Omental fat pad (tissue), 4 donors: ENCODE data around the gene CMKLR1. TPM values are rescaled to one million over a fixed set of nuclear protein-coding genes. Genes with fewer than 3 reads are reported as not detected.

ENCODE experiments used
- ATAC-seq: fragments of 150-250 bp; one replicate; pipeline ENCODE4 v1.9.1; 2016; ENCODE audit warnings: mild to moderate bottlenecking, moderate library complexity; ENCODE audit not compliant: low FRiP score
- DNase-seq: peaks from one replicate; pipeline ENCODE4 v3.0.0-alpha.2; 2019; ENCODE audit warnings: low spot score
- total RNA-seq, 4 donors: library from RNA; depleted of rRNA; stranded (reverse); fragments of >200 nt; gene quantifications; one replicate each; pipeline ENCODE4 v1.1.0, GENCODE V29; 2016
- TF ChIP-seq, protein P1 (sequence below), 3 donors: fragments of 450-650 bp; IDR thresholded peaks; one replicate each; pipeline ENCODE4 v1.5.1; 2016 to 2017; ENCODE audit warnings: antibody characterized with exemption in 3 of 3, mild to moderate bottlenecking in 3 of 3, moderate library complexity in 2 of 3

The CMKLR1 gene
- total RNA-seq, 4 donors from 2014 or later: 20.7 to 28.1 (median 23.1) TPM

DNA sequence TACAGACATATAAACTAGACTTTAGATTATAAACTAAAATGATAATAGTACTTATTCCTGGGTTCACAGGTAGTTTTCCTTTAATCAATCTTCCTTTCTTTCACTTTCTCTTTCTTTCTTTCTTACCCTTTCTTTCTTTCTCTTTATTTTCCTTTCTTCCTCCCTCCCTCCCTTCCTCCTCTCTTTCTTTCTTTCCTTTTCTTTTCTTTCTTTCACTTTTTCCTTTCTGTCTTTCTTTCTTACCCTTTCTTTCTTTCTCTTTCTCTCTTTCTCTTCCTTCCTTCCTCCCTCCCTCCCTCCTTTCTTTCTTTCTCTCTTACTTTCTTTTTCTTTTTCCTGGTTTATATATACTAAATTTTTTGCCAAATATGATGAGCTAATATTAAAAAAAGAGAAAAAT, 61.5 kb downstream of the CMKLR1 start:
- TF ChIP-seq, protein P1, sequence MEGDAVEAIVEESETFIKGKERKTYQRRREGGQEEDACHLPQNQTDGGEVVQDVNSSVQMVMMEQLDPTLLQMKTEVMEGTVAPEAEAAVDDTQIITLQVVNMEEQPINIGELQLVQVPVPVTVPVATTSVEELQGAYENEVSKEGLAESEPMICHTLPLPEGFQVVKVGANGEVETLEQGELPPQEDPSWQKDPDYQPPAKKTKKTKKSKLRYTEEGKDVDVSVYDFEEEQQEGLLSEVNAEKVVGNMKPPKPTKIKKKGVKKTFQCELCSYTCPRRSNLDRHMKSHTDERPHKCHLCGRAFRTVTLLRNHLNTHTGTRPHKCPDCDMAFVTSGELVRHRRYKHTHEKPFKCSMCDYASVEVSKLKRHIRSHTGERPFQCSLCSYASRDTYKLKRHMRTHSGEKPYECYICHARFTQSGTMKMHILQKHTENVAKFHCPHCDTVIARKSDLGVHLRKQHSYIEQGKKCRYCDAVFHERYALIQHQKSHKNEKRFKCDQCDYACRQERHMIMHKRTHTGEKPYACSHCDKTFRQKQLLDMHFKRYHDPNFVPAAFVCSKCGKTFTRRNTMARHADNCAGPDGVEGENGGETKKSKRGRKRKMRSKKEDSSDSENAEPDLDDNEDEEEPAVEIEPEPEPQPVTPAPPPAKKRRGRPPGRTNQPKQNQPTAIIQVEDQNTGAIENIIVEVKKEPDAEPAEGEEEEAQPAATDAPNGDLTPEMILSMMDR (IDR thresholded peaks at IDR 0.05): no peak
- ATAC-seq (no peak), DNase-seq (no peak)

GRCh38 chr12:108273217-108273616, 65.9 kb downstream of the CMKLR1 start:
- TF ChIP-seq, protein P1 (IDR thresholded peaks at IDR 0.05): no peak
- DNase-seq (no peak), ATAC-seq (no peak)

- ATAC-seq (no peak), DNase-seq (no peak)
- TF ChIP-seq, protein P1 (IDR thresholded peaks at IDR 0.05): no peak
These were observed 66.9 kb downstream of the CMKLR1 start for GRCh38 chr12:108271951-108272872.

DNA sequence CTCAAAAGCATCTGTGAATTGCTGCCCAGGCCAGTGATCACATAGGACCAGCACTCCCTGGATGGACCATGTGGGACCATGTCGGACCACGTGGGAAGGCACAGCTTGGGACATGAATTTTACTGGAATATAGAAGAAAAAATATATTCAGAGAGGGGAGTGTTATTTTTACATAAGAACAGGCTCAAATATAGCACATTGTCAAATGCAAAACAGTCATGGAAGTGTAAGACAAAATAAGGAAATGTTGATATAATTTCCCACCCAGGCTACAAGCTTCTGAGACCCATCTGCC, 68.3 kb downstream of the CMKLR1 start:
- ATAC-seq (no peak), DNase-seq (no peak)
- TF ChIP-seq, protein P1 (IDR thresholded peaks at IDR 0.05): no peak

DNA sequence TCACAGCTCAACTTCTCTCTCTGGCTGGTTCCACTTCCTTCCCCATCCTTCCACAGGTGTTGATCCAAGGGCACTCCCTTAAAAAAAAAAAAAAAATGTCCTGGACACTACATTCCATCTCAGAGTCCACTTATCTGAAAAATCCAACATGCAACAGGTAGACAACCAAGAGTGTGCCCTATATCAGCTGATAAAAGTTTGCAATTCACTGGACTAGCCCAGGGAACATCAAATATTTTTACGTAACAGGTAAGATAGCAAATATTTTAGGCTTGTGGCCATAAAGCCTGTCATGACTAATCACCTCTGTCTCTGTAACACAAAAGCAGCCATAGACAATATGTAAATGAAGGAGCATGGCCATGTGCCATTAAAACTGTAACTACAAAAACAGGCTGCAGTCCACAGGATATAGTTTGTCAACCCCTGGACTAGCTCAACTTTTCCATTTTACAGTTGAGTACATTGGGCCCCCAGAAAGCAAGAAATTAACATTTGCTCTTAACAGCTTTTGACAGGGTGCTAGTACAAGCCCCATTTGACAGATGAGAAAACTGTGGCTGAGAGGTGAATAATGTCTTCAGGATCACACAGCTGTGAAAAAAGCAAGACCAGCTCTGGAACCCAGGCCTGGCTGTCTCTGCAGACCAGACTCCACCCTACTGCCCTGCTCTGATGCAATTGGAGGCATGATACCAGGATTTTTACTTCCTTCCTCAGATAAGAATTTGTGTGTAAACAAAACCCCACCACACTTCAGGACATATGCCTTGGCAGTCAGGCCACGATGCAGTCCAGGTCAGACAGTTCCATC, 68.9 kb downstream of the CMKLR1 start:
- ATAC-seq: no peak
- TF ChIP-seq, protein P1 (IDR thresholded peaks at IDR 0.05): no peak

DNA sequence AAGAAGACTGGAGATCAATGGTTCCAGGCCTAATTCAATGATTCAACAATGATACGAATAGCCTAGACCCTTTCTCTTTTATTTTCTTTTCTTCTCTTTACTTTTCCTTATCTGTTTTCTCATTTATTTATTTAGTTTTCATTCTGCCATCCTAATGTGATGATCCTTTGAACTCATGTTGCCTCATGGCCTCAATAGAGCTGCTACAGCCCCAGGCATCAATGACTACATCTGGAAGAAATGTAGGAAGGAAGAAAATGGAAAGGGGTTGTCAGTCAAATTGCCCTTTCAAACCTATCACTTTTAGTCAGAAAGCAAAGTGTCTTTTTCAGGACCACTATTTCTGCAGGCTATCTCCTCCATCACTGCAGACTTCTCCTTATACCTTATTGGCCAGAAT, 69.9 kb downstream of the CMKLR1 start:
- ATAC-seq: no peak
- TF ChIP-seq, protein P1 (IDR thresholded peaks at IDR 0.05): no peak
- DNase-seq: no peak

More for the DNA sequence above, 68.9 kb downstream of the CMKLR1 start:
- no peak for DNase-seq
